SK-N-SH (cell line): ENCODE measurements around the gene SNX33. TPM values are rescaled to one million over a fixed set of nuclear protein-coding genes. Genes with fewer than 3 reads are reported as not detected.

Experiments
- CTCF ChIA-PET: fragments of 300-600, 350-600 bp; formaldehyde crosslinking; extraction: SDS; loops from one replicate; lab custom pipeline; 2021; lab: Yijun Ruan, JAX
- POLR2A ChIA-PET: fragments of 350-600 bp; sonication (Branson Sonifier 250); formaldehyde crosslinking; extraction: SDS; loops from one replicate; lab custom pipeline; 2020; ENCODE audit warnings: antibody characterized with exemption, inconsistent platforms; lab: Yijun Ruan, JAX
- DNase-seq: peaks from one replicate; pipeline ENCODE4 v3.0.0; 2012
- H2AFZ ChIP-seq: fragments of 200-600 bp; sonication (generic); 2 replicates; pipeline ENCODE4 v1.8.1; 2016; ENCODE audit warnings: antibody characterized with exemption, mild to moderate bottlenecking, low read depth
- H3F3A ChIP-seq: fragments of 200-600 bp; sonication (generic); replicated peaks from 2 replicates; pipeline ENCODE3; 2016; ENCODE audit warnings: antibody characterized with exemption, mild to moderate bottlenecking; ENCODE audit not compliant: insufficient read depth
- H3K27ac ChIP-seq, 2 experiments: fragments of 200-500 bp in 1 of 2; fragments of 200-600 bp in 1 of 2; sonication (Bioruptor generic) in 1 of 2; sonication (generic), shearing (Covaris generic) in 1 of 2; 2 replicates each; pipeline versions ENCODE4 v1.5.1 to v1.6.1; 2014 to 2016; ENCODE audit warnings: low read depth in 2 of 2, inconsistent platforms in 1 of 2, low read length in 1 of 2, mild to moderate bottlenecking in 1 of 2, mixed read lengths in 1 of 2
- H3K27me3 ChIP-seq: fragments of 200-600 bp; sonication (generic), shearing (Covaris generic); 2 replicates; pipeline ENCODE4 v1.6.1; 2016; ENCODE audit warnings: mixed run types; ENCODE audit not compliant: insufficient read depth
- H3K36me3 ChIP-seq, 2 experiments: fragments of 200-500 bp in 1 of 2; fragments of 200-600 bp in 1 of 2; sonication (Bioruptor generic) in 1 of 2; sonication (generic) in 1 of 2; replicated peaks in 1 of 2; 2 replicates each; pipeline versions ENCODE3 to v1.5.1; 2014 to 2016; ENCODE audit warnings: low read length in 1 of 2, mild to moderate bottlenecking in 1 of 2; ENCODE audit not compliant: insufficient read depth in 2 of 2, control insufficient read depth in 1 of 2
- H3K4me1 ChIP-seq, 2 experiments: fragments of 200-500 bp in 1 of 2; fragments of 200-600 bp in 1 of 2; sonication (Bioruptor generic) in 1 of 2; sonication (generic), shearing (Covaris generic) in 1 of 2; 2 replicates each; pipeline versions ENCODE4 v1.5.1 to v1.6.1; 2014 to 2016; ENCODE audit warnings: low read depth in 1 of 2, low read length in 1 of 2, mixed run types in 1 of 2; ENCODE audit not compliant: insufficient read depth in 2 of 2, control insufficient read depth in 1 of 2
- H3K4me2 ChIP-seq: fragments of 200-600 bp; sonication (generic), shearing (Covaris generic); 2 replicates; pipeline ENCODE4 v1.6.1; 2017; ENCODE audit warnings: mixed run types
- H3K4me3 ChIP-seq, 2 experiments: fragments of 200-500 bp in 1 of 2; fragments of 200-600 bp in 1 of 2; sonication (Bioruptor generic) in 1 of 2; sonication (generic), shearing (Covaris generic) in 1 of 2; 2 replicates each; pipeline versions ENCODE4 v1.5.1 to v1.8.1; 2014 to 2016; ENCODE audit warnings: low read depth in 2 of 2, inconsistent platforms in 1 of 2, low read length in 1 of 2, mild to moderate bottlenecking in 1 of 2, mixed read lengths in 1 of 2, moderate library complexity in 1 of 2
- H3K79me2 ChIP-seq: fragments of 200-600 bp; sonication (generic); 2 replicates; pipeline ENCODE4 v1.8.1; 2017; ENCODE audit warnings: mild to moderate bottlenecking; ENCODE audit not compliant: insufficient read depth
- H3K9ac ChIP-seq: fragments of 200-600 bp; sonication (generic); 2 replicates; pipeline ENCODE4 v1.6.1; 2017; ENCODE audit warnings: mixed run types
- H3K9me2 ChIP-seq: fragments of 200-600 bp; sonication (generic); 2 replicates; pipeline ENCODE4 v1.6.1; 2017; ENCODE audit warnings: mixed run types
- H3K9me3 ChIP-seq: fragments of 200-600 bp; sonication (generic); 2 replicates; pipeline ENCODE4 v1.6.1; 2017; ENCODE audit warnings: mixed run types, mild to moderate bottlenecking, moderate library complexity
- H4K20me1 ChIP-seq: fragments of 200-600 bp; sonication (generic); 2 replicates; pipeline ENCODE4 v1.6.1; 2017; ENCODE audit warnings: mild to moderate bottlenecking, mixed run types; ENCODE audit not compliant: insufficient read depth
- CHD2 ChIP-seq: fragments of 150-350 bp; IDR thresholded peaks from 2 replicates; pipeline ENCODE4 v1.6.1; 2018; ENCODE audit warnings: low read length; ENCODE audit not compliant: partially characterized antibody
- CTCF ChIP-seq: fragments of 200-600 bp; sonication (generic); IDR thresholded peaks from 2 replicates; pipeline ENCODE4 v1.6.1; 2017; ENCODE audit warnings: antibody characterized with exemption, mild to moderate bottlenecking, moderate library complexity
- FOXJ3 ChIP-seq: sonication (generic); formaldehyde crosslinking; IDR thresholded peaks from 2 replicates; pipeline ENCODE4 v1.5.1; 2020; ENCODE audit warnings: mild to moderate bottlenecking, missing genetic modification reagents
- GATA2 ChIP-seq: sonication (generic); formaldehyde crosslinking; IDR thresholded peaks from 2 replicates; pipeline ENCODE4 v1.5.0; 2020; ENCODE audit warnings: mild to moderate bottlenecking, missing genetic modification reagents
- JUND ChIP-seq: IDR thresholded peaks from 2 replicates; pipeline ENCODE4 v1.4.0; 2012
- RAD21 ChIP-seq: IDR thresholded peaks from 2 replicates; pipeline ENCODE4 v1.6.1; 2012; ENCODE audit warnings: mild to moderate bottlenecking, low read length
- SMC3 ChIP-seq: IDR thresholded peaks from 2 replicates; pipeline ENCODE4 v1.6.1; 2012; ENCODE audit warnings: low read depth, low read length, improper control_type of control experiment
- TEAD4 ChIP-seq: IDR thresholded peaks from 2 replicates; pipeline ENCODE4 v1.4.0; 2012; ENCODE audit warnings: mild to moderate bottlenecking, borderline replicate concordance; ENCODE audit not compliant: insufficient read depth
- USF2 ChIP-seq: fragments of 150-350 bp; IDR thresholded peaks from 2 replicates; pipeline ENCODE4 v1.6.1; 2017; ENCODE audit warnings: antibody characterized with exemption, low read length, low read depth, borderline replicate concordance
- YY1 ChIP-seq: IDR thresholded peaks from 2 replicates; pipeline ENCODE4 v1.4.0; 2012; ENCODE audit warnings: low read depth, mild to moderate bottlenecking
- WGBS: methylation state at CpG from one replicate; pipeline ENCODE4 v1.1.6; 2017; ENCODE audit warnings: low lambda C conversion rate; 5-methylcytosine and 5-hydroxymethylcytosine counted together
- polyA plus RNA-seq, 3 experiments: library from polyadenylated mRNA; depleted of rRNA; stranded (reverse); fragments of >200 nt; gene quantifications; 2 replicates each; pipeline ENCODE4 v1.2.3, GENCODE V29; 2012
- TF ChIP-seq, protein P1 (sequence below): IDR thresholded peaks from 2 replicates; pipeline ENCODE4 v1.4.0; 2012; ENCODE audit warnings: low read depth, borderline replicate concordance

Gene SNX33
- polyA plus RNA-seq, 1 of the 3 experiments (the other 2 are of a cell fraction): 7.7 TPM

GRCh38 chr15:75639709-75640482, 7.8 kb upstream of the SNX33 start, which contains the start of gene IMP3 (continued):
- TF ChIP-seq, protein P1, sequence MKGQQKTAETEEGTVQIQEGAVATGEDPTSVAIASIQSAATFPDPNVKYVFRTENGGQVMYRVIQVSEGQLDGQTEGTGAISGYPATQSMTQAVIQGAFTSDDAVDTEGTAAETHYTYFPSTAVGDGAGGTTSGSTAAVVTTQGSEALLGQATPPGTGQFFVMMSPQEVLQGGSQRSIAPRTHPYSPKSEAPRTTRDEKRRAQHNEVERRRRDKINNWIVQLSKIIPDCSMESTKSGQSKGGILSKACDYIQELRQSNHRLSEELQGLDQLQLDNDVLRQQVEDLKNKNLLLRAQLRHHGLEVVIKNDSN: 0 out of 2 replicates have a peak, but pooled peaks have one; percentile 7
- peak; percentile 90 for TF ChIP-seq YY1
- TF ChIP-seq FOXJ3 (CRISPR knock-in tag): no peak
- no peak for TF ChIP-seq JUND
- no peak for TF ChIP-seq TEAD4

DNA sequence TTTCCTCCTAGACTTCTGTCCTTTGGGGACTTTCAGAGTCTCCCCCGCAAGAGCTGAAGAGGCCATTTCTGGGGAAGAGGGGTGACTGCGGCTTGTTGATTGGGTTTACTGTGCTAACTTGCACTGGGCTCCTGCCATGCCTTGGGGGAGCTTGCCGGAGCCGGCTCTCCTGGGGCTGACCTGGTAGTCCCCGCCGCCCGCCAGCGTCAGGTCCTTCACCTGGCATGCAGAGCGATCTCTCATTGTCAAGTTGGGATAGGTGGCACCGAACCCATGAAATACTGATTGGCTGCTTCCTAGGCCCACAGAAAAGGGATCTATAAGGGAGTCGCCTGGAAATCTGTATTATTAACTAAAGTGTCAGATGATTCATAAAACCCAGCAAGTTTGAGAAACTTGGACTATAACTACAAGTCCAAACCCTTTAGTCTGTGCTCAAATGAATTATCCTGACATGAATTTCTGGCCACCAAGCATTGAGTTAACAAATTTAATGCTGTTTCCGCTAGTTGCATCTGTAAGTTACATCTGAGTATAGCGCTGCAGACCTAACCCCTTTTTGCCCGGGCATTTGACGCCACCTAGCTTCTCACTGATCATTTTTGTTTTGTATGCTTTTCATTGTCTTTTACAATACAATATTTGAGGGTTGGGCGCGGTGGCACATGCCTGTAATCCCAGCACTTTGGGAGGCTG, 7.1 kb upstream of the SNX33 start:
- Histone ChIP-seq H3K9ac (peak overlapping the region; percentile 83), H3K36me3 (peaks cover 0 to 5% of the 10 kb centered on the region in 2 experiments), H3K27ac (peak overlapping the region; percentile 87 to 92), H3K9me2 (no peaks in the 10 kb centered on the region), H3K4me1 (peaks cover 11% of the 10 kb centered on the region in 2 experiments; a peak in 2 of 4 replicates), H3K4me3 (peak overlapping the region; percentile 71 to 76), H2AFZ (peak overlapping the region; percentile 61), H4K20me1 (peaks cover 20% of the 10 kb centered on the region), H3K9me3 (no peaks in the 10 kb centered on the region), H3K79me2 (peaks cover 45% of the 10 kb centered on the region), H3K4me2 (peak overlapping the region; percentile 91), H3F3A (peaks cover 31% of the 10 kb centered on the region)
- DNase-seq: peak; percentile 62
- 2% methylated on average over 16 of the region's 17 CpGs for WGBS
- POLR2A ChIA-PET: interaction anchor here (1.1 to 2.5 kb wide), 10 partner anchors 10 to 272 kb away, joined by 3 to 31 read pairs (median 6); partner anchors contain the start of genes MAN2C1, PTPN9, SIN3A and SNUPN
- CTCF ChIA-PET: interaction anchor here (0.9 to 4.0 kb wide), 20 partner anchors 10 to 272 kb away, joined by 3 to 27 read pairs (median 4); partner anchors contain the start of genes MAN2C1, PTPN9, SIN3A and SNUPN
- peak; percentile 77 for TF ChIP-seq RAD21
- TF ChIP-seq GATA2 (CRISPR knock-in tag): no peak
- no peak for TF ChIP-seq USF2
- TF ChIP-seq SMC3: peak; percentile 25; the same call in 1 of the 2 replicates
- peak; percentile 64 for TF ChIP-seq CHD2
- peak; percentile 54 for TF ChIP-seq CTCF
- TF ChIP-seq, all 33 proteins: peak for 4
- H3K27me3 ChIP-seq: no peaks in the 10 kb centered on the region
